ENCODE measurements around the gene ABHD3. TPM values are rescaled to one million over a fixed set of nuclear protein-coding genes. Genes with fewer than 3 reads are reported as not detected.
"Not testable (repeated sequence)": the region's sequence is repeated elsewhere in the genome, so short reads cannot be mapped to it uniquely, and the experiment has no call there.

Gene ABHD3
- polyA plus RNA-seq, 1 donor (not counting 4 experiments of a cell fraction or from before 2014, with no cell fraction given), result 31.6 TPM

GRCh38 chr18:21689736-21690135, 14.8 kb downstream of the ABHD3 start:
- TF ChIP-seq CTCF (optimal IDR thresholded peaks at IDR 0.05 in 1 of 3, IDR thresholded peaks at IDR 0.05 in 1 of 3, conservative IDR thresholded peaks at IDR 0.05 in 1 of 3; ENCODE audit: extremely low read depth in 1 of 3, insufficient read depth in 2 of 3, low read length in 3 of 3) (no peak), EZH2 (IDR thresholded peaks at IDR 0.05; ENCODE audit: low read length) (no peak)
- Histone ChIP-seq H3K9me3 (ENCODE audit: control insufficient read depth, low read depth, low read length) (no peaks in the 10 kb centered on the region), H3K36me3 (ENCODE audit: control insufficient read depth in 2 of 2, extremely low read depth in 1 of 2, insufficient read depth in 2 of 2, low read length in 2 of 2) (peaks cover 5 to 6% of the 10 kb centered on the region in 2 experiments), H3K27ac (ENCODE audit: control insufficient read depth, insufficient read depth, low read length) (no peak overlapping the region), H3K79me2 (ENCODE audit: control insufficient read depth, insufficient read depth, low read length) (no peaks in the 10 kb centered on the region), H4K20me1 (ENCODE audit: control insufficient read depth, extremely low read depth, insufficient read depth, low read length) (no peaks in the 10 kb centered on the region), H3K9ac (ENCODE audit: control insufficient read depth, extremely low read depth, insufficient read depth, low read length) (no peak overlapping the region), H3K4me2 (ENCODE audit: control insufficient read depth, extremely low read depth, insufficient read depth, low read depth, low read length) (no peak overlapping the region), H2AFZ (ENCODE audit: control insufficient read depth, low read length) (no peak overlapping the region), H3K9me1 (ENCODE audit: control insufficient read depth, extremely low read depth, insufficient read depth, low read length) (no peaks in the 10 kb centered on the region), H3K27me3 (ENCODE audit: control insufficient read depth, extremely low read depth, insufficient read depth, low read length) (no peaks in the 10 kb centered on the region), H3K4me3 (ENCODE audit: control insufficient read depth in 2 of 3, extremely low read depth in 1 of 3, insufficient read depth in 2 of 3, low read depth in 1 of 3, low read length in 3 of 3) (no peak overlapping the region), H3K4me1 (ENCODE audit: control insufficient read depth, extremely low read depth, insufficient read depth, low read length) (no peaks in the 10 kb centered on the region)
- DNase-seq (ENCODE audit: low read depth, low spot score) (no peak), FAIRE-seq (no peak)
- dilution Hi-C loops (cut with MboI; ENCODE audit: extremely low pct_ligation_motif_present, low sequenced_read_pairs), result no loop called here

- Histone ChIP-seq H3K4me1 (ENCODE audit: control insufficient read depth, extremely low read depth, insufficient read depth, low read length) (no peaks in the 10 kb centered on the region), H3K9me3 (ENCODE audit: control insufficient read depth, low read depth, low read length) (no peaks in the 10 kb centered on the region), H2AFZ (ENCODE audit: control insufficient read depth, low read length) (no peak overlapping the region), H3K27me3 (ENCODE audit: control insufficient read depth, extremely low read depth, insufficient read depth, low read length) (no peaks in the 10 kb centered on the region), H3K36me3 (ENCODE audit: control insufficient read depth in 2 of 2, extremely low read depth in 1 of 2, insufficient read depth in 2 of 2, low read length in 2 of 2) (peaks cover 2 to 6% of the 10 kb centered on the region in 2 experiments), H3K9me1 (ENCODE audit: control insufficient read depth, extremely low read depth, insufficient read depth, low read length) (no peaks in the 10 kb centered on the region), H4K20me1 (ENCODE audit: control insufficient read depth, extremely low read depth, insufficient read depth, low read length) (no peaks in the 10 kb centered on the region), H3K79me2 (ENCODE audit: control insufficient read depth, insufficient read depth, low read length) (no peaks in the 10 kb centered on the region), H3K4me3 (ENCODE audit: control insufficient read depth in 2 of 3, extremely low read depth in 1 of 3, insufficient read depth in 2 of 3, low read depth in 1 of 3, low read length in 3 of 3) (no peak overlapping the region), H3K9ac (ENCODE audit: control insufficient read depth, extremely low read depth, insufficient read depth, low read length) (no peak overlapping the region), H3K27ac (ENCODE audit: control insufficient read depth, insufficient read depth, low read length) (no peak overlapping the region), H3K4me2 (ENCODE audit: control insufficient read depth, extremely low read depth, insufficient read depth, low read depth, low read length) (no peak overlapping the region)
- dilution Hi-C loops (cut with MboI; ENCODE audit: extremely low pct_ligation_motif_present, low sequenced_read_pairs), result no loop called here
- DNase-seq (ENCODE audit: low read depth, low spot score) (no peak), FAIRE-seq (no peak)
- TF ChIP-seq EZH2 (IDR thresholded peaks at IDR 0.05; ENCODE audit: low read length) (no peak), CTCF (optimal IDR thresholded peaks at IDR 0.05 in 1 of 3, IDR thresholded peaks at IDR 0.05 in 1 of 3, conservative IDR thresholded peaks at IDR 0.05 in 1 of 3; ENCODE audit: extremely low read depth in 1 of 3, insufficient read depth in 2 of 3, low read length in 3 of 3) (no peak)
These were observed 18.1 kb downstream of the ABHD3 start for GRCh38 chr18:21686282-21687105.

DNA sequence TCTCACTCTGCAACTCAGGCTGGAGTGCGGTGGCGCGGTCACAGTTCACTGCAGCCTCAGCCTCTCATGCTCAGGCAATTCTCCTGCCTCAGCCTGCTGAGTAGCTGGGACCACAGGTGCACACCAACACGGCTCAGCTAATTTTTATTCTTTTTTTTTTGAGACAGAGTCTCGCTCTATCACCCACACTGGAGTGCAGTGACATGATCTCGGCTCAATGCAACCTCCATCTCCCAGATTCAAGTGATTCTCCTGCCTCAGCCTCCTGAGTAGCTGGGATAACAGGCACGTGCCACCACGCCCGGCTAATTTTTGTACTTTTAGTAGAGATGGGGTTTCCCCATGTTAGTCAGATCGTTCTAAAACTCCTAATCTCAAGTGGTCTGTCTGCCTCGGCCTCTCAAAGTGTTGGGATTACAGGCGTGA, 19.0 kb downstream of the ABHD3 start:
- FAIRE-seq, result not testable (repeated sequence)

More for the DNA sequence above, 19.0 kb downstream of the ABHD3 start:
- H3K4me3 ChIP-seq (ENCODE audit: control insufficient read depth in 2 of 3, extremely low read depth in 1 of 3, insufficient read depth in 2 of 3, low read depth in 1 of 3, low read length in 3 of 3); H3K9ac ChIP-seq (ENCODE audit: control insufficient read depth, extremely low read depth, insufficient read depth, low read length); H3K9me3 ChIP-seq (ENCODE audit: control insufficient read depth, low read depth, low read length); H3K4me1 ChIP-seq (ENCODE audit: control insufficient read depth, extremely low read depth, insufficient read depth, low read length); H3K27me3 ChIP-seq (ENCODE audit: control insufficient read depth, extremely low read depth, insufficient read depth, low read length); dilution Hi-C loops (cut with MboI; ENCODE audit: extremely low pct_ligation_motif_present, low sequenced_read_pairs); H3K27ac ChIP-seq (ENCODE audit: control insufficient read depth, insufficient read depth, low read length); H3K4me2 ChIP-seq (ENCODE audit: control insufficient read depth, extremely low read depth, insufficient read depth, low read depth, low read length); DNase-seq (ENCODE audit: low read depth, low spot score); H3K79me2 ChIP-seq (ENCODE audit: control insufficient read depth, insufficient read depth, low read length); H4K20me1 ChIP-seq (ENCODE audit: control insufficient read depth, extremely low read depth, insufficient read depth, low read length); H3K9me1 ChIP-seq (ENCODE audit: control insufficient read depth, extremely low read depth, insufficient read depth, low read length); H3K36me3 ChIP-seq (ENCODE audit: control insufficient read depth in 2 of 2, extremely low read depth in 1 of 2, insufficient read depth in 2 of 2, low read length in 2 of 2); H2AFZ ChIP-seq (ENCODE audit: control insufficient read depth, low read length): not testable (repeated sequence)
